Measurements from ENCODE around the gene ATP1B3.
"Not testable (repeated sequence)": the region's sequence is repeated elsewhere in the genome, so short reads cannot be mapped to it uniquely, and the experiment has no call there.

The ATP1B3 gene

GRCh38 chr3:141876381-141876890, at the start of gene ATP1B3:
Gene ATP1B3 (plus strand): TSS chr3:141876643. CDS start chr3:141876802, 159 bp downstream.
- DNase-seq = peak; percentile 94 to 98 (median 95)

- no peak for DNase-seq
Observed at GRCh38 chr3:141828487-141828886, 48.0 kb upstream of the ATP1B3 start.

DNA sequence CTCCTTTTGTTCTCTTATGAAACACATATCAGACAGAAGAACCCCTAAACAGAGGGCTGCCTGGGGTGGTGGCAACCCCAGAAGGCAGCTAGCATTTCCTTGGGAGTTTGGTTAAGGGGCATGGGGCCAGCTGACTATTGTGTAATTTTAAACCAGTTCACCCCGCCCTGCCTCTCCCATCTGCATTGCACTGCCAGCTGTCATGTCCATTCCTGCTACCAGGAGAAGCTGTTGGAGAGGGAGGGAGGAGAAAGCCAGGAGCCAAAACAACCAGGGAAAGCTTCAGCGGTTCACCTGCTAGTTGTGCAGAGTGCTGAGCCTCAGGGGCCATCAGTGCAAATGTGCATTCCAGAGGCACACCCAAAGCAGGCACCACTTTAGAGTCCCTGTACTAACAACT, 47.6 kb upstream of the ATP1B3 start:
- no peak for DNase-seq

- no peak for DNase-seq
Observed at GRCh38 chr3:141830508-141830907, 45.9 kb upstream of the ATP1B3 start.

DNA sequence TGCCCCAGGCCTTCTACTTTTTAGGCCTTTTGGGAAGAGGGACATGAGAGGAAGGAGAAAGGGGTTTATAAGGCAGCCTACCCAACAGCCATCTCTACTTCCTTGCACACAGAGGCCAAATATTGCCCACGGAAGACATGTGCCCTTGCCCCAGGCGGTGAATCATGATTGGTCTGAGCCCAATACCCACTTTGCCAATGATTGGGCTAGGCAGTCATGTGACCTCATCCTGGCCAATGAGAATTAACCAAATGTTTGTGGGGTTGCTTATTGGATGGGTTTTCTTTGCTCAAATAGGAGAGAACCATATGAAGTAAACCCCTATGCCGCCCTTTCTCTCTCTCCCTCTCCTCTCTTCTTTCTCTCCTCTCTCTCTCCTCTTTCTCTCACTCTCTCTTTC, 42.2 kb upstream of the ATP1B3 start:
- DNase-seq = no peak

- DNase-seq = no peak
Observed at GRCh38 chr3:141835557-141836229, 40.8 kb upstream of the ATP1B3 start.

GRCh38 chr3:141839389-141839788, 37.1 kb upstream of the ATP1B3 start:
- DNase-seq = no peak

DNA sequence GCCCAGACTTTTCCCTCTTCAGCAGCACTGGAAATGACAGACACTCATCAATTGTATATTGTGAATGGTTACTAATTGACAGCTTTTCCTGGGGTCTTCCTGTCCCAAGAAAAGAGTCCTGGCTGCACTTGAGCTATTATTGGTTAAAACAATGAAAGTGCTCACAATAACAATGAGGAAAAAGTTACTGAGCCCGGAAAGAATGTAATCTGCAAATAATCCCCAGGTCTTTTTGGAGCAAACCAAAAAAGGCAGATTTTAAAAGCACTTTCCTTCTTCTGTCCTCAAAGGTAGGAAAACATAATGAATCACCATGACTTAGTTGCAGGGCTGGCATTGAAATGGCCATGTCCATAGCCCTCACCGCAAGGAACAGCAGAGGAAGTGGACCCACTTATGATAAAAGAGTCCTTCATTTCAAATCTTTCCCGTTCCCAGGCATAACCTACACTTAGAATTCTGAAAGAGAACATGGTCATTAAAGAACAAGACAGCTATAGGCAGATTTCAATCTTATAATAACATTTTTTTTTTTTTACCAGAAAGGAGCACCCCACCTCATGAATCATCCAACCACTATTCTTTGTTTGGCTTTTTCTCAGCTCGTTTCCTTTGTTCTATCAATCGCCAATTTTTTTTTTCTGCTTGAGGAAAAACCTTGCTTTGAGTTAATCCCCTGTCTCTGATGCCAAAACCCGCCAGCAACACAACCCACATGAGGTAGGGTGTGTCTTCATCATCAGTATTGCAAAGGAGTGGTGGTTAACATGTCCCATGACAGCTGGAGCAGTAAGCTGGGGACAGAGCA, 35.5 kb upstream of the ATP1B3 start:
- DNase-seq = no peak

DNA sequence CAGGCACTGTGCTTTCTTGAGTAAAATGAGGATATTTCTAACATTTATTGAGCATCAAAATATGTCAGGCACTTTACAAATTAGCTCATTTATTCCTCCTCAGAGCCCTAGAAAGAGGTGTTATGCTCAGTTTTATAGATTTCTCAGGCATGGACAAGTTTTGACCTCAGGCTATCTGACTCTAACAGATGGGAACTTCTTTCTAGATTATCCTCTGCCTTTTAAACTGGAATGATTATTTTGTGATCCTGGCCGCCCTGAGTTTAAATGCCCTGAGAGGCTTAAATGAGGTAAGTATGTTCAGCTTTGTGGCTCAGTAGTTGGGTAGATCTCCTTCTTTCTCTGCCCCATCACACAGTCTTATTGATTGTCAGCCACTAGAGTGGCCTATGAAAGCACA, 32.3 kb upstream of the ATP1B3 start:
- DNase-seq = no peak

DNA sequence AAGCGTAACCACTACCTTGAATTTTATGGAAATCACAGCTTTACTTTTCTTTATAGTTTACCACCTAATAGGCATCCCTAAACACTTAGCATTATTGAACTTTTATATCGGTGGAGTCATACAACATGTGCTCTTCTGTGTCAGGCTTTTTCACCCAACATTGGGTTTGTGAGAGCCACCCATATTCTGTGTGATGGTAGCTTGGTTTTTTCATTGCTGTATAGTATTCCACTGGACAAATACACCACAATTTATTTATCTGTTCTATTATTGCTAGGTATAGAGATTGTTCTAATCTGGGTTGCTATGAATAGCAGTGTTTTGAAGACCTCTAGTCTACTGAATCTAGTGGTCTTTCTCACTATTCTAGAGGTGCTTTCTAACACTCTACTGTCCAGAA, 31.6 kb upstream of the ATP1B3 start:
- no peak for DNase-seq

- peak in 1 of 3 donors; percentile 12 for DNase-seq
Observed at GRCh38 chr3:141845407-141846049, 30.9 kb upstream of the ATP1B3 start.

DNA sequence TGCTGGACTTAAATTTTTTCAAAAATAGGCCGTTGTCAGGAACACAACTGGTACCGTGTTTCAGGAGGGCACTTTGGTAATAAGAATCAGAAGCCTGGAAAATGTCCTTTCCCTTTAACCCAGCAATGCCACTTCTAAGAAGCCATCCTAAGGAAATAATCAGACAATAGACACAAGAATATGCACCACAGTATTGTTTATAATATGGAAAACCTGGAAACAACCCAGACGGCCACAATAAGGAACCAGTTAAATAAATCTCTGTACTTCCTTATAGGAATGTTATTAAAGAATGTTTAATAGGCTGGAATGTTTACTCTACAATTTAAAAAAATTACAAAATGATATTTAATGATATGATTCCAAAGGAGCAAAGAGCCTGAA, 30.4 kb upstream of the ATP1B3 start:
- no peak for DNase-seq

GRCh38 chr3:141848159-141848748, 28.2 kb upstream of the ATP1B3 start:
- not testable (repeated sequence) for DNase-seq

DNA sequence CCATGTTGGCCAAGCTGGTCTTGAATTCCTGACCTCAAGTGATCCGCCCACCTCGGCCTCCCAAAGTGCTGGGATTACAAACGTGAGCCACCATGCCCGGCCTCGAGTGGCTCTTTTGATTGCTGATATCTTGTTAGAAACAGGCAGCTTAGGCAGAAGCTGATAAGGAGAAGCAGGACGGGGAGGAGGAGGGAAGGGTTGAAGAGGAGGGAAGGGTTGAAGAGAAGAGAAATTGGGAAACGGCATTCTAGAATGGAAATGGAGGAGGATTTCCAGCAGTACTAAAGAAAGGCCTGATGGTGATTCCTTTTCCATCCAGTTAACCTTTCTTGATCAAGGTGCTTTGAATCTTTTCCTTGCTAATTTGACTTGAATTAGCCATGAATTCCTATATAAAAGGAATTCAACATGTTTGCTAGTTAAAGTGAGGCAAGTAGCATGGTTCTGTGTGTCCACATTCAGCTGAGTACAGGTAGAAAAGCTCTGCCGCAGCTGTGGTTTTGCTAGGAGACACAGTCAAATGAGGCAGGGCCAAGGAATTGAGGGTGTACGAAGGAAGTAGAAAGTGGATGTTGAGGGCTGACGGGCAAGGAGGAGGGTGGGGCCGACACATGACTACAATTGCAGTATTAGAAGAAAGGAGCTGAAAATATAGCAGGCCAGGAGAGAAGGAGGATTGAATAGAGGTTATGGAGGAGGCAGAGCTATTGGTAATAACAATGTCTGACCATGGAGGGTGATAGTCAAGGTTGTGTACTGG, 27.2 kb upstream of the ATP1B3 start:
- peak; percentile 43 to 55 (median 50) for DNase-seq

GRCh38 chr3:141851411-141851810, 25.0 kb upstream of the ATP1B3 start:
- peak; percentile 68 to 70 (median 69) for DNase-seq

- DNase-seq = peak; percentile 69 to 83 (median 73)
Observed at GRCh38 chr3:141853081-141853601, 23.3 kb upstream of the ATP1B3 start.

DNA sequence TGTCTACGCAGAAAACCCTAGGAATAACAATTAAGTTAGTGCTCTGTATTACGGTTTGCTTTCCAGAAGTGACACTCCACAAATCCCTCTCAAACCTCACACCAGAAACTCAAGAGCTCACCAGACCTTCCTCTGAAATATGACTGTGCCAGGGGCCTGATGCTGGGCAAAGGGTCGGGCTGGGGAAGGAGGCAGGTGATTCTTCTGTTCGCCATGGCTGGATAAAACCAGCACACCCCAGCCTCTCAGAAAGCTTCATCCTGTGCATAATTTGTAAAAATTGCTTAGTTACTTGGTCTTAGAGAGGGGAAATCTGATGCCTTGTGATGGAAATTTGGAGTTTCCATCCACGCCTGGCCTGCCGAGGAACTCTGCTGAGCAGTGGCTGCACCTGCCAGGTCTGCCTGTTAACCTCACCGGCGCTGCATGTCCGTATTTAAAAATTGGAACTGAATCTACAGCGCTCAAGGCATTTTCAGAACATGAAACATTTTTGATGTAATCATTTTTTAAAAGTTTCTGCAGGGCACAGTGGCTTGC, 22.7 kb upstream of the ATP1B3 start:
- DNase-seq = peak in 2 of 3 donors; percentile 18 to 24

DNA sequence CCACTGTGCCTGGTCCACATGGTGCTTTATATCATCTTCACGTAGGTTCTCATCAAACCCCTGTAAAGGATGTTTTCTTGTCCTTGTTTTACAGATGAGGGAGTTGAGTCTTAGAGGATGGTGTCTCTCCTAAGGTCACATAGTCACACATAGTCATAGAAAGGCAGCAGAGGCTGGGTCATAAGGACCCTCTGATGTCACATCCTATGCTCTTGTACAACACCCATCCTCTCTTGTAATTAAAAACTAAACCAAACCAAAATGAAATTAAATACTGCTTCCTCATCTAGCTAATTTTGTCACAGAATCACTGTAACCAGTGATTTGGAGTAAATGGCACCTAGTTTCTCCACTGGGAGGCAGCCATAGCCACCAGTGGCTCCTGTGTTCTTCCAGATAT, 21.8 kb upstream of the ATP1B3 start:
- peak in 2 of 3 donors; percentile 9 to 11 for DNase-seq

- peak; percentile 60 to 76 (median 61) for DNase-seq
Observed at GRCh38 chr3:141858312-141858711, 18.1 kb upstream of the ATP1B3 start.

GRCh38 chr3:141859651-141860050, 16.8 kb upstream of the ATP1B3 start:
- no peak for DNase-seq

GRCh38 chr3:141860086-141860669, 16.3 kb upstream of the ATP1B3 start:
- DNase-seq = no peak

All from suppressor macrophage treated with lipopolysaccharide for 1 hour (primary cell).